ENCODE data around the gene PTRHD1. TPM values are rescaled to one million over a fixed set of nuclear protein-coding genes. Genes with fewer than 3 reads are reported as not detected.

PTRHD1 gene
- total and polyA plus RNA-seq, 2 of the 8 experiments (the other 6 are each of a cell fraction or from before 2014, with no cell fraction given), result 46.2 to 91.9 TPM

- Histone ChIP-seq H3K4me2 (ENCODE audit: insufficient read depth in 1 of 2, low read depth in 2 of 2, low read length in 2 of 2) (no peak overlapping the region), H3K27me3 (replicated peaks in 1 of 4; ENCODE audit: control insufficient read depth in 3 of 4, extremely low read depth in 1 of 4, insufficient read depth in 3 of 4, low read length in 3 of 4) (no peaks in the 10 kb centered on the region), H3K14ac (ENCODE audit: insufficient read length) (no peak overlapping the region), H3K4me1 (replicated peaks in 1 of 4; ENCODE audit: control insufficient read depth in 3 of 4, insufficient read depth in 4 of 4, low read length in 3 of 4) (peaks cover 0 to 14% (median 6%) of the 10 kb centered on the region in 4 experiments; a peak in 5 of 7 replicates), H3K4me3 (ENCODE audit: extremely low read depth in 1 of 4, insufficient read depth in 2 of 4, low read depth in 3 of 4, low read length in 4 of 4) (no peak overlapping the region), H2AK5ac (ENCODE audit: low read depth, low read length) (no peak overlapping the region), H3K23me2 (ENCODE audit: low read depth, low read length) (no peaks in the 10 kb centered on the region), H2BK15ac (ENCODE audit: low read length) (no peak overlapping the region), H4K5ac (ENCODE audit: insufficient read length, low read depth, low read length) (no peak overlapping the region), H2BK120ac (replicated peaks; ENCODE audit: low read depth, low read length) (no peak overlapping the region), H3K27ac (ENCODE audit: low read depth, low read length) (no peak overlapping the region), H3K9ac (replicated peaks in 1 of 4; ENCODE audit: extremely low read depth in 1 of 4, low read depth in 3 of 4, low read length in 3 of 4) (no peak overlapping the region), H2AFZ (ENCODE audit: low read length) (no peak overlapping the region), H4K20me1 (replicated peaks in 1 of 2; ENCODE audit: control insufficient read depth in 1 of 2, insufficient read depth in 2 of 2, low read length in 2 of 2) (no peaks in the 10 kb centered on the region), H3K36me3 (ENCODE audit: control insufficient read depth in 2 of 4, insufficient read depth in 4 of 4, low read length in 3 of 4) (peaks cover 0 to 16% (median 2%) of the 10 kb centered on the region in 4 experiments; a peak in 4 of 8 replicates), H3K79me2 (ENCODE audit: control insufficient read depth in 1 of 2, insufficient read depth in 2 of 2, low read length in 2 of 2) (no peaks in the 10 kb centered on the region; a peak in 1 of 4 replicates), H4K8ac (ENCODE audit: extremely low read depth, insufficient read depth, low read length) (no peak overlapping the region), H3K56ac (replicated peaks; ENCODE audit: insufficient read length, low read depth, low read length) (no peak overlapping the region), H3K18ac (ENCODE audit: extremely low read depth, low read length) (no peak overlapping the region), H3K4ac (replicated peaks; ENCODE audit: insufficient read length, low read depth, low read length) (no peak overlapping the region), H4K91ac (replicated peaks; ENCODE audit: insufficient read length, low read length) (no peak overlapping the region), H2BK5ac (ENCODE audit: low read depth, low read length) (no peak overlapping the region), H3K79me1 (ENCODE audit: low read depth, low read length) (no peaks in the 10 kb centered on the region; the same call in 1 of the 2 replicates), H2BK20ac (ENCODE audit: low read length) (no peak overlapping the region), H3K9me3 (ENCODE audit: insufficient read depth in 2 of 2, low read depth in 1 of 2, low read length in 1 of 2) (peaks cover 2 to 10% of the 10 kb centered on the region in 2 experiments; a peak in 1 of 4 replicates), H2BK12ac (ENCODE audit: low read depth, low read length) (no peak overlapping the region), H3K23ac (ENCODE audit: insufficient read length) (no peak overlapping the region)
- TF ChIP-seq SP2 (IDR thresholded peaks at IDR 0.05; ENCODE audit: low read length) (no peak), CHD2 (IDR thresholded peaks at IDR 0.05; ENCODE audit: low read length) (no peak), CBX5 (IDR thresholded peaks at IDR 0.05; ENCODE audit: low read depth, low read length) (no peak), CREB1 (IDR thresholded peaks at IDR 0.05) (no peak), EP300 (IDR thresholded peaks at IDR 0.05; ENCODE audit: borderline replicate concordance in 1 of 2, low read depth in 2 of 2, low read length in 2 of 2) (no peak), RBBP5 (IDR thresholded peaks at IDR 0.05; ENCODE audit: borderline replicate concordance, low read depth, low read length) (no peak), RNF2 (IDR thresholded peaks at IDR 0.05; ENCODE audit: borderline replicate concordance, low read depth, low read length, missing control alignments, poor library complexity, severe bottlenecking) (no peak), CTCF (IDR thresholded peaks at IDR 0.05; ENCODE audit: control extremely low read depth in 1 of 3, insufficient read depth in 1 of 3, low read depth in 1 of 3, low read length in 3 of 3) (no peak), BACH1 (IDR thresholded peaks at IDR 0.05; ENCODE audit: low read length) (no peak)
- 97% methylated on average over 8 of the region's 8 CpGs; no CpG with 5 or more reads in 1 of the 2 experiments for WGBS, 2 experiments (ENCODE audit: extremely low coverage in 1 of 2, insufficient coverage in 1 of 2, insufficient read length in 1 of 2, insufficient replicate concordance in 2 of 2, low coverage in 1 of 2, low lambda C conversion rate in 2 of 2, missing lambda C conversion rate in 1 of 2)
- FAIRE-seq, result no peak
- POLR2A ChIA-PET (ENCODE audit: partially characterized antibody), result no interaction called here
- no peak for DNase-seq (ENCODE audit: low read depth in 1 of 2, low spot score in 2 of 2)
- CTCF ChIA-PET (ENCODE audit: partially characterized antibody), result interaction anchor here (0.6 to 1.1 kb wide), 2 partner anchors 30 to 75 kb away, joined by 3 read pairs; no protein-coding TSS in a partner anchor
These were observed 43.0 kb upstream of the PTRHD1 start for GRCh38 chr2:24836206-24836605.
